Measurements from ENCODE around the gene PIGT. TPM values are rescaled to one million over a fixed set of nuclear protein-coding genes. Genes with fewer than 3 reads are reported as not detected.
A peak's percentile ranks its signal among the peaks of the same experiment; 100 is the strongest.

The PIGT gene
- total and polyA plus RNA-seq, 2 of the 4 experiments (the other 2 are of a cell fraction): 31.2 to 145 TPM

GRCh38 chr20:45426320-45427016 is 10.5 kb downstream of the PIGT start:
- Histone ChIP-seq H3K9me3 (ENCODE audit: control insufficient read depth, insufficient read depth, low read length) (no peaks in the 10 kb centered on the region), H3K23ac (ENCODE audit: low read depth, low read length) (no peak overlapping the region), H3K4me1 (ENCODE audit: control insufficient read depth, insufficient read depth, low read length) (no peaks in the 10 kb centered on the region), H3K36me3 (ENCODE audit: control insufficient read depth, insufficient read depth, low read length) (peaks cover 24% of the 10 kb centered on the region), H2BK20ac (ENCODE audit: low read depth, low read length) (no peak overlapping the region), H3K14ac (replicated peaks; ENCODE audit: low read depth, low read length) (no peak overlapping the region), H3K27me3 (ENCODE audit: control insufficient read depth, insufficient read depth, low read length) (no peaks in the 10 kb centered on the region), H2AK5ac (ENCODE audit: low read depth, low read length) (no peak overlapping the region), H3K79me1 (ENCODE audit: low read depth in 1 of 2, low read length in 2 of 2) (no peaks in the 10 kb centered on the region), H3K18ac (ENCODE audit: low read depth, low read length) (no peak overlapping the region), H4K8ac (ENCODE audit: low read depth in 2 of 2, low read length in 2 of 2) (no peak overlapping the region), H3K4ac (ENCODE audit: low read depth, low read length) (no peak overlapping the region), H4K91ac (ENCODE audit: insufficient read depth, low read depth, low read length) (no peak overlapping the region), H3K56ac (ENCODE audit: extremely low read depth, insufficient read depth, low read length) (no peak overlapping the region), H2BK15ac (ENCODE audit: low read depth, low read length) (no peak overlapping the region), H2BK120ac (ENCODE audit: low read depth, low read length) (no peak overlapping the region), H4K5ac (ENCODE audit: low read depth, low read length) (no peak overlapping the region), H3K9ac (ENCODE audit: low read depth, low read length) (no peak overlapping the region), H3K4me3 (ENCODE audit: insufficient read depth, low read depth, low read length) (no peak overlapping the region), H3K9me1 (ENCODE audit: insufficient read depth, low read length) (no peaks in the 10 kb centered on the region; the same call in 1 of the 2 replicates), H4K20me1 (ENCODE audit: insufficient read depth, low read length) (no peaks in the 10 kb centered on the region), H3K4me2 (ENCODE audit: low read depth, low read length) (no peak overlapping the region), H2AFZ (replicated peaks; ENCODE audit: low read length, poor library complexity) (no peak overlapping the region), H2AK9ac (replicated peaks; ENCODE audit: low read depth, low read length, poor library complexity) (peak overlapping the region; percentile 82), H3K27ac (ENCODE audit: insufficient read depth, low read length) (no peak overlapping the region), H2BK5ac (ENCODE audit: low read depth, low read length, poor library complexity, severe bottlenecking) (no peak overlapping the region)
- ChIA-PET CTCF (no interaction called here), POLR2A (ENCODE audit: unreplicated experiment) (interaction anchor here (0.6 kb wide), 1 partner anchor 20 kb away, joined by 3 read pairs; no protein-coding TSS in a partner anchor)
- ATAC-seq (ENCODE audit: low read depth) (no peak), DNase-seq (no peak)
- TF ChIP-seq RCOR1 (IDR thresholded peaks at IDR 0.05; ENCODE audit: insufficient replicate concordance, low read length): no peak
- no peak for TF ChIP-seq MAFK (IDR thresholded peaks at IDR 0.05; ENCODE audit: low read depth, low read length)
- TF ChIP-seq NFE2L2 (IDR thresholded peaks at IDR 0.05; ENCODE audit: low read depth, low read length): no peak
- no peak for TF ChIP-seq ELK1 (IDR thresholded peaks at IDR 0.05; ENCODE audit: borderline replicate concordance, low read depth, low read length)
- TF ChIP-seq POLR2A (IDR thresholded peaks at IDR 0.05; ENCODE audit: low read depth, low read length): no peak
- TF ChIP-seq CTCF (conservative IDR thresholded peaks at IDR 0.05; ENCODE audit: low read depth, low read length): no peak
- TF ChIP-seq MXI1 (IDR thresholded peaks at IDR 0.05; ENCODE audit: borderline replicate concordance, low read depth, low read length): no peak
- TF ChIP-seq CEBPB (IDR thresholded peaks at IDR 0.05; ENCODE audit: low read depth, low read length): no peak
- TF ChIP-seq BHLHE40 (IDR thresholded peaks at IDR 0.05; ENCODE audit: low read depth, low read length): no peak
- no peak for TF ChIP-seq FOS (IDR thresholded peaks at IDR 0.05; ENCODE audit: low read depth, low read length)
- no peak for TF ChIP-seq RAD21 (IDR thresholded peaks at IDR 0.05; ENCODE audit: low read length)
- TF ChIP-seq SMC3 (IDR thresholded peaks at IDR 0.05; ENCODE audit: low read depth, low read length): no peak
- no peak for TF ChIP-seq RFX5 (IDR thresholded peaks at IDR 0.05; ENCODE audit: low read depth, low read length)
- TF ChIP-seq MAZ (IDR thresholded peaks at IDR 0.05; ENCODE audit: borderline replicate concordance, low read depth, low read length): no peak
- no peak for TF ChIP-seq CHD1 (IDR thresholded peaks at IDR 0.05; ENCODE audit: low read depth, low read length)
- TF ChIP-seq USF2 (IDR thresholded peaks at IDR 0.05; ENCODE audit: low read depth, low read length): no peak
- in situ Hi-C loops (cut with MboI; ENCODE audit: low sequenced_read_pairs): no loop called here
- intact Hi-C loops (cut with micrococcal nuclease): no loop called here
- no TSS peak for BruUV-seq (replicated peaks)
- dilution Hi-C loops (cut with HindIII; ENCODE audit: low sequenced_read_pairs, unreplicated experiment): no loop called here
- 100% methylated on average over 1 of the region's 5 CpGs; no CpG with 5 or more reads in 1 of the 2 experiments for WGBS, 2 experiments (ENCODE audit: extremely low coverage in 2 of 2, insufficient read length in 1 of 2)

All from IMR-90 (cell line).